Osteoblast (primary cell): Measurements from ENCODE around the gene SUPT20HL2. TPM values are rescaled to one million over a fixed set of nuclear protein-coding genes. Genes with fewer than 3 reads are reported as not detected.
A peak's percentile ranks its signal among the peaks of the same experiment; 100 is the strongest.
"Not testable (repeated sequence)": the region's sequence is repeated elsewhere in the genome, so short reads cannot be mapped to it uniquely, and the experiment has no call there.

Experiments used
- DNase-seq: peaks from one replicate; pipeline ENCODE4 v3.0.0; 2011; ENCODE audit warnings: low spot score, mixed read lengths; ENCODE audit not compliant: insufficient read length; ENCODE audit errors: missing footprints
- H2AFZ ChIP-seq: 2 replicates; pipeline ENCODE4 v1.6.0; 2011; ENCODE audit warnings: mild to moderate bottlenecking, low read length
- H3K27ac ChIP-seq: 2 replicates; pipeline ENCODE4 v1.5.1; 2011; ENCODE audit warnings: mild to moderate bottlenecking, low read depth, low read length, moderate library complexity
- H3K27me3 ChIP-seq: 2 replicates; pipeline ENCODE4 v1.6.0; 2012; ENCODE audit warnings: mild to moderate bottlenecking, control low read depth, inconsistent platforms, low read length, moderate library complexity; ENCODE audit not compliant: insufficient read depth
- H3K36me3 ChIP-seq: 2 replicates; pipeline ENCODE4 v1.5.1; 2011; ENCODE audit warnings: mild to moderate bottlenecking, low read length, control low read depth, moderate library complexity; ENCODE audit not compliant: insufficient read depth
- H3K4me1 ChIP-seq: 2 replicates; pipeline ENCODE4 v1.5.1; 2011; ENCODE audit warnings: mild to moderate bottlenecking, low read length, control low read depth, moderate library complexity; ENCODE audit not compliant: insufficient read depth
- H3K4me2 ChIP-seq: 2 replicates; pipeline ENCODE4 v1.6.0; 2011; ENCODE audit warnings: mild to moderate bottlenecking, low read length; ENCODE audit not compliant: insufficient read depth
- H3K4me3 ChIP-seq: fragments of 200-600 bp; sonication (generic); 3 replicates; pipeline ENCODE4 v1.5.1; 2012; ENCODE audit warnings: mild to moderate bottlenecking, low read length, inconsistent platforms; ENCODE audit not compliant: insufficient read depth
- H3K79me2 ChIP-seq: 2 replicates; pipeline ENCODE4 v1.6.0; 2012; ENCODE audit warnings: mild to moderate bottlenecking, low read length, control low read depth, inconsistent platforms; ENCODE audit not compliant: insufficient read depth
- H3K9me3 ChIP-seq: 2 replicates; pipeline ENCODE4 v1.5.1; 2011; ENCODE audit warnings: low read depth, low read length, control low read depth
- H4K20me1 ChIP-seq: 2 replicates; pipeline ENCODE4 v1.6.0; 2012; ENCODE audit warnings: mild to moderate bottlenecking, low read length, control low read depth; ENCODE audit not compliant: insufficient read depth
- total RNA-seq: library from RNA; depleted of rRNA; stranded (reverse); fragments of >200 nt; gene quantifications from 2 replicates; pipeline ENCODE4 v1.2.3, GENCODE V29; 2012
- TF ChIP-seq, protein P1 (sequence below): IDR thresholded peaks from 2 replicates; pipeline ENCODE4 v1.5.1; 2011; ENCODE audit warnings: mild to moderate bottlenecking, low read depth, low read length, moderate library complexity; ENCODE audit errors: extremely low read depth

Gene SUPT20HL2
- total RNA-seq, 1 donor: not detected

GRCh38 chrX:24309580-24310374 lies 4.1 kb downstream of the SUPT20HL2 start:
- not testable (repeated sequence) for H3K4me3 ChIP-seq, H3K9me3 ChIP-seq, H3K4me2 ChIP-seq, H3K79me2 ChIP-seq, H3K36me3 ChIP-seq, H4K20me1 ChIP-seq, DNase-seq, H3K27ac ChIP-seq, H3K27me3 ChIP-seq, H3K4me1 ChIP-seq, H2AFZ ChIP-seq

DNA sequence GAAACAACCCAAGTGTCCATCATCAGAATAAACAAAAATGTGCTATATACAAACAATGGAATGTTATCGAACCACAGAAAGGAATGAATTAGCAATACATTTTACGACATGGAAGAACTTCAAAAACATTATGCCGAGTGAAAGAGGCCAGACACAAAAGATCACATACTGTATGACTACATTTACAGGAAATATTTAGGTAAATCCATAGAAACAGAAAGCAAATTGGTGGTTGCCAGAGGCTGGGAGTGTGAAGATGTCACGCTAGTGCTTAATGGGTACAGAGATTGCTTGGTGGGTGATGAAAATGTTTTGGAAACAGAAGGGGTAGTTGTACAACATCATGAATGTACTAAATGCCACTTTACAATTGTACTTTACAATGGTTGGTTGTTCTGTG lies 5.1 kb downstream of the SUPT20HL2 start:
- not testable (repeated sequence) for DNase-seq, H3K4me1 ChIP-seq, H4K20me1 ChIP-seq, H3K4me3 ChIP-seq, H3K27ac ChIP-seq, H3K9me3 ChIP-seq, H3K36me3 ChIP-seq, H3K79me2 ChIP-seq, H3K27me3 ChIP-seq, H3K4me2 ChIP-seq, H2AFZ ChIP-seq

GRCh38 chrX:24306440-24306839 lies 7.4 kb downstream of the SUPT20HL2 start:
- no peaks in the 10 kb centered on the region for H3K36me3 ChIP-seq
- H4K20me1 ChIP-seq: no peaks in the 10 kb centered on the region
- no peak for DNase-seq
- H3K79me2 ChIP-seq: no peaks in the 10 kb centered on the region
- H3K4me3 ChIP-seq: no peak overlapping the region
- H3K9me3 ChIP-seq: no peaks in the 10 kb centered on the region
- TF ChIP-seq, protein P1, sequence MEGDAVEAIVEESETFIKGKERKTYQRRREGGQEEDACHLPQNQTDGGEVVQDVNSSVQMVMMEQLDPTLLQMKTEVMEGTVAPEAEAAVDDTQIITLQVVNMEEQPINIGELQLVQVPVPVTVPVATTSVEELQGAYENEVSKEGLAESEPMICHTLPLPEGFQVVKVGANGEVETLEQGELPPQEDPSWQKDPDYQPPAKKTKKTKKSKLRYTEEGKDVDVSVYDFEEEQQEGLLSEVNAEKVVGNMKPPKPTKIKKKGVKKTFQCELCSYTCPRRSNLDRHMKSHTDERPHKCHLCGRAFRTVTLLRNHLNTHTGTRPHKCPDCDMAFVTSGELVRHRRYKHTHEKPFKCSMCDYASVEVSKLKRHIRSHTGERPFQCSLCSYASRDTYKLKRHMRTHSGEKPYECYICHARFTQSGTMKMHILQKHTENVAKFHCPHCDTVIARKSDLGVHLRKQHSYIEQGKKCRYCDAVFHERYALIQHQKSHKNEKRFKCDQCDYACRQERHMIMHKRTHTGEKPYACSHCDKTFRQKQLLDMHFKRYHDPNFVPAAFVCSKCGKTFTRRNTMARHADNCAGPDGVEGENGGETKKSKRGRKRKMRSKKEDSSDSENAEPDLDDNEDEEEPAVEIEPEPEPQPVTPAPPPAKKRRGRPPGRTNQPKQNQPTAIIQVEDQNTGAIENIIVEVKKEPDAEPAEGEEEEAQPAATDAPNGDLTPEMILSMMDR: no peak
- no peak overlapping the region for H3K27ac ChIP-seq
- peaks cover 6% of the 10 kb centered on the region for H3K27me3 ChIP-seq
- H3K4me1 ChIP-seq: no peaks in the 10 kb centered on the region
- no peak overlapping the region for H3K4me2 ChIP-seq
- no peak overlapping the region for H2AFZ ChIP-seq

DNA sequence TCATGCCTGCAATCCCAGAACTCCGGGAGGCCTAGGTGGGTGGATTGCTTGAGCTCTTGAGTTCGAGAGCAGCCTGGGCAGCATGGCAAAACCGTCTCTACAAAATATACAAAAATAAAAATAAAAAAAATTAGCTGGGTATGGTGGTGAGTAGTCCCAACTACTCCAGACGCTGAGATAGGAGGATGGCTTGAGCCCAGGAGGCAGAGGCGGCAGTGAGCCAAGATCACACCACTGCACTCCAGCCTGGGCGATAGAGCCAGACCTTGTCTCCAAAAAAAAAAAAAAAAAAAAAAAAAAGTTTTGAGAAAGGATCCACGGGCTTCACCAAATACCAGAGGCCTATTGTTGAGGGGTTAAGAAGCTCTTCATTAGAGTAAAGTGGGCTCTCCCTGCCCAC lies 8.0 kb downstream of the SUPT20HL2 start:
- H2AFZ ChIP-seq: no peak overlapping the region
- H3K27me3 ChIP-seq: peaks cover 6% of the 10 kb centered on the region
- no peaks in the 10 kb centered on the region for H3K79me2 ChIP-seq
- TF ChIP-seq, protein P1: no peak
- H3K27ac ChIP-seq: no peak overlapping the region
- H3K4me2 ChIP-seq: no peak overlapping the region
- no peaks in the 10 kb centered on the region for H3K4me1 ChIP-seq
- H3K36me3 ChIP-seq: no peaks in the 10 kb centered on the region
- no peak for DNase-seq
- no peak overlapping the region for H3K4me3 ChIP-seq
- H4K20me1 ChIP-seq: no peaks in the 10 kb centered on the region
- no peaks in the 10 kb centered on the region for H3K9me3 ChIP-seq

- Histone ChIP-seq H3K27me3 (no peaks in the 10 kb centered on the region), H3K79me2 (no peaks in the 10 kb centered on the region), H4K20me1 (no peaks in the 10 kb centered on the region), H2AFZ (no peak overlapping the region), H3K9me3 (no peaks in the 10 kb centered on the region), H3K4me2 (no peak overlapping the region), H3K4me3 (no peak overlapping the region), H3K36me3 (no peaks in the 10 kb centered on the region), H3K27ac (no peak overlapping the region), H3K4me1 (no peaks in the 10 kb centered on the region)
- DNase-seq: peak; percentile 83
- TF ChIP-seq, protein P1: no peak
Measured at GRCh38 chrX:24301806-24302205, 12.1 kb downstream of the SUPT20HL2 start.
